NCI-H1694 treated with DMSO at 0.1 percent for 48 hours (cell line): ENCODE results near the gene XPOT.

Experiments
- DNase-seq: peaks from one replicate; lab custom pipeline; 2025; lab: John Stamatoyannopoulos, UW

The XPOT gene

DNA sequence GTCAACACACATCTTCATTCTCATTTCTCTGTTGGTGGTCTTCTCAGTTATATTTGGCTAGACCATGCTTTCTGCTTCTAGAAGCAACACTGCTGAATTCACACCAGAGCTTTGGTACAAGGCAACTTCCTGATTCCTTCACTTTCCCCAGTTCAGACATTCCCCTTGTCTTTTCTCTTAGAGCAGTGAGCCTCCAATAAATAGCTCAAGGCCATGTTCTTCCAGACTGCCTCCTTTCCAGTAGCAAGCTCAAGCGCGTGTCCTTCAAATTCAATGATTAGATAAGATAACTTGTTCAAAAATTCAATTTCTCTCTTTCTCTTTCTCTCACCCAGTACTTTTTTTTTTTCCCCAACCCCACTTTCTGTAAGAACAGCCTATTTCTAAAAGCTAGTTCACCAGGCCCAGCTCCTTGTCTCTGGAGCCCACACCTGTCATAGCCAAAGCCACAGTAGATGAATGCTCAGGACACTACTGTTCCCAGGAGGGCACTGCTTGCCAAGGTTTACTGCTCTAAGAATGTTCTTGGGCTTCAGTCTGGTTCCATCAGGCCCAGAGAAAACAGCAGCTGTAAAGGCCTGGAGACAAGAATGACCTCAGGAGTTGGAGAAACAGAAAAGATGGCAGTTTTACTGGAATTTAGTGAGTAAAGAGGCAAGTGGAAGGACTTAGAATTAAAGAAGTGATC is 65.4 kb downstream of the XPOT start:
- no peak for DNase-seq

DNA sequence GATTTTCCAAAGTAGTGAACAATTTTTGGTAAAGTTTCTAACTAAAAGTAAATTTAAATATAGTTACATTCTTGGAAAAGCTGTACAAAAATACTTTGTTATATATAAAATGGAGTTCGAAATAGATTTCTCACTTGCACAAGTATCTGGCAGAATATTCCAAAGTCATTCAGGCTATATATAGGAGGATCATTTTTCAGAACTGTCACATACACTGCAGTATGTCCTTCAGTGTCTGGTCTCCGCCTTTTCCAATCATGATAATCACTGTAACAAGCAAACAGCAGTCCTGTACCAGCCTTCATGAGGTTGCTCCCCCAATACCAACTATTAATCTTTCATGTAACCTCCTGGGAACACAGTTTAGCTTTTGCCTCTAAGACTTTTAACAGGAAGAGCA is 66.3 kb downstream of the XPOT start:
- DNase-seq, result no peak

- DNase-seq, result no peak
Measured at GRCh38 chr12:64473176-64473575, 69.0 kb downstream of the XPOT start.

GRCh38 chr12:64475518-64475917 is 71.3 kb downstream of the XPOT start:
- no peak for DNase-seq

GRCh38 chr12:64476844-64477243 is 72.7 kb downstream of the XPOT start:
- DNase-seq, result no peak

DNA sequence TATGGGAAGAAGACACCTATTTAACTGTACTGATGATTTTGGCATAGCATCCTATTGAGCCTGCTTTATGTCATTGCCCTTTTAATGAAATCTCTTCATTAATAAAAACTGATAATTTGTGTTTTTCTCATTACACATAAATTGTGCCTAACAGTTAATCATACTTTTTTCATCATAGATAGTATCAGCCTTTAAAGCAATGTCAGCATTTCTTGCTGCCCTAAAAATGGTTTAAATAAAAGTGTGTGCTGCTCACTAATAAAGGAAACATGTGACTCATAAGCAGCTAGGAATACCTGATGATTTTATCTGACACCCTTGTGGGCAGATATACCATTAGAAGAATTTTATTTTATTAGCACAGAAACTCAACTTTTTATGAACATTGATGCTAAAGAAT is 74.5 kb downstream of the XPOT start:
- no peak for DNase-seq

GRCh38 chr12:64480148-64480547 is 76.0 kb downstream of the XPOT start:
- no peak for DNase-seq

DNA sequence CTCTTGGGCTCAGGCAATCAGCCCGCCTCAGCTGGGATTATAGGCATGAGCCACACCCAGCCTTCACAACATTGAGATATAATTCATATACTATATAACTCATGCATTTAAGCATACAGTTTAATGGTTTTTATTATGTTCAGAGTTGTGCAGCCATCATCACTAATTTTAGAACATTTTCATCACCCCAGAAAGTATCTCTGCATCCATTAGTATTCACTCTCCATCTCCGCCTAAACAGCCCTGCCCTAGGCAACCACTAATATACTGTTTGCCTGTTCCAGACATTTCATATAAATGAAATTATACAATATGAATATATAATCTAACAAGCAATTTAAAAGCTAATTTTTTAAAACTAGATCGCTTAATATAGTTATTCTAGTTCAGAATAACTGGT is 82.5 kb downstream of the XPOT start:
- DNase-seq, result no peak

DNA sequence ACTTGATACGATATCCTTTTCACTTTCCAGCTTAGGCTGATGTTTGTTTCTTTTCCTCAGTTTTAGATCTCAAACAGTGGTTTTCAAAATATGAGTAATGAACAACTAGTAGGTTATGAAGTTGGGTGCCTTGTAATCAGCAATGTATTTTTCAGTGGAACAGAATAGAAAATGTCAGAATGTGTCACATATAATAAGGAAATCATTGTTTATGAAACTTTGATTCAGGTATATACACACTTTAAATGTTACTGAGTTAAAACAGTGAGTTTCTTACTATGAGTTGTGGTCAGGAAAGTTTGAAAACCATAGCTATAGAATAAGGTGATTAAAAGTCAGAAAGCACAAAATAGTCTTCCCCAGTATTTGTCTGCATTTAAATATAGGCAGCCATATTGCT is 87.5 kb downstream of the XPOT start:
- DNase-seq, result no peak

DNA sequence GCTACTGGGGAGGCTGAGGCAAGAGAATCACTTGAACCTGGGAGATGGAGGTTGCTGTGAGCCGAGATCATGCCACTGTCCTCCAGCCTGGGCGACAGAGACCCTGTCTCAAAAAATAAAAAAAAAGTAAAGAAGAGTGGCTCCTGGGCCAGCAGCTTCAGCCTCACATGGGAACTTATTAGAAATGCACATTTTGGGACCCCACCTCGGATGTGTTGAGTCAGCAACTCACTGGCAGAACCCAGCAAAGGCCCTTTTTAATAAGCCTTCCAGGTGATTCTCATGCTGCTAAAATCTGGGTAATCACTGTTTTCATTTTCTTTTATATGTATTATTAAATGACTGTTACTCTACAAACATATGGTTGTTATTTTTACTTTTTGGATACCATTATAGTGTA is 89.3 kb downstream of the XPOT start:
- DNase-seq, result no peak

DNA sequence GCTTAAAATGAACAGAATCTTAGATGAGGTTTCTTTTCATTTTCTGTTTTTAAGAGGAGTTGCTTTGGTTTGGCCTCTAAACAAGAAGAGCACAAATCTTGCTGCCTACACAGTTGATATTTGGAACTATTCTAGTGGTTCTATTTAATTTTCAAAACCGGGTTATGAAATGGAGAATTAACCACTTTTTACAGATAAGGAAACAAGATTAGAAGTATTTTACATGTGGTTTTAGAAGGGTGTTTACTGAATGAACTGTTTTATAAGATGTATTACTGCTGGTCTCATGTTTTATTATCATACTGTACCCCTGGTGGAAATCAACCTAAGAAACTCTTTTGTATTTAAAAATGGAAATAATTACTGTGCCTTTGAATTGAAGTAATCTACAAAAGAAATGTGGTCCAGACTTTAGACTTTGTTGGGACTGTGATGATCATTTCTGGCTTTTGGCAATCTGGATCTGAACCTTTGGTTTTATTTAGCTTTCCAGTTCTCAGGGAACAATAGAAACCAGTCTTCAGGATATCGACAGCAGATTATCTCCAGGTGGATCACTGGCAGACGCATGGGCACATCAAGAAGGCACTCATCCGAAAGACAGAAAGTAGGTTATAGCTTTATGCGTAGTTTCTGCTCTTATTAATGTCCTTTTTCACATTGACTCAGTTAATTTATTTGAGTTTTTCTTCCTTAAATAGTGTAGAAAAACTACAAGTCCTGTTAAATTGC is 91.0 kb downstream of the XPOT start:
- no peak for DNase-seq

- DNase-seq, result no peak
Measured at GRCh38 chr12:64496839-64497400, 92.7 kb downstream of the XPOT start.

GRCh38 chr12:64497484-64497883 is 93.3 kb downstream of the XPOT start:
- no peak for DNase-seq

- no peak for DNase-seq
Measured at GRCh38 chr12:64497903-64498302, 93.7 kb downstream of the XPOT start.

- peak; percentile 26 for DNase-seq
Measured at GRCh38 chr12:64500394-64500793, 96.2 kb downstream of the XPOT start.
